ENCODE data around the gene WBP1.
"Not testable (repeated sequence)": the region's sequence is repeated elsewhere in the genome, so short reads cannot be mapped to it uniquely, and the experiment has no call there.

Gene WBP1

DNA sequence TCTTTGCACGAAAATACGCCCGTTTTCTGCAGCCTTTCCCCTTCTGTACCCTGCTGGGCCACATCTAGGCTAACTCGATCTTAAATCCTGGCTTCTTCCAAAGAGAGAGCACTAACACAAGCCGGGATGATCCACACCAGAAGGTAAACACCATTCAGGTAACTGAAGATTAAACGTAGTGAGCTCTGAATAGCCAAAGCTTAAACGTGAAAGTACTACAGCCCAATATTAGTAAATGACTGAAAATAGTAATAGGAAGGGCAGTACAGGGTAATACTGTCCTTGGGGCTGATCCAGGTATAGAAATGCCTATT, 14.7 kb downstream of the WBP1 start:
- H3K4me3 ChIP-seq (ENCODE audit: low read depth, low read length), result peak overlapping the region; percentile 83
- DNase-seq (ENCODE audit: low read depth), result no peak

DNA sequence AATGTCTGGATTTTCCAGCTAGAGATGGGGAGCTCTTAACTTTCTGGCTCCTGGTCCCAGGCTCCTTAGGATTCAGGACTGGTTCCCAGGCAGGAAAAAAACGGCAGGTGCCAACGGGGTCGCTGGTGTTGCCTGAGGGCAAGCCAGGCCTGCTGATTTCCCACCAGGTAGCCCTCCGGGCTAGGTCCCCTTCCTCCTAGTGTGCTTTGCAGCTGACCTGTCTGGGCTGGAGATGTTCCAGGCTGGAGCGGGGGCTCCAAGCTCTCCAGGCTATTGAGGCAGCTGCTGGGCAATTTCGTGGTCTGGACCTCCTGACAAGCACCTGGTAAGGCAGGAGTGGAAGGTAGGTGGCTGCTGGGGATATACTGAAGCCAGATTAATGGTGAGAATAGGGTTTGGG, 16.2 kb downstream of the WBP1 start:
- DNase-seq (ENCODE audit: low read depth), result no peak
- H3K4me3 ChIP-seq (ENCODE audit: low read depth, low read length), result no peak overlapping the region

DNA sequence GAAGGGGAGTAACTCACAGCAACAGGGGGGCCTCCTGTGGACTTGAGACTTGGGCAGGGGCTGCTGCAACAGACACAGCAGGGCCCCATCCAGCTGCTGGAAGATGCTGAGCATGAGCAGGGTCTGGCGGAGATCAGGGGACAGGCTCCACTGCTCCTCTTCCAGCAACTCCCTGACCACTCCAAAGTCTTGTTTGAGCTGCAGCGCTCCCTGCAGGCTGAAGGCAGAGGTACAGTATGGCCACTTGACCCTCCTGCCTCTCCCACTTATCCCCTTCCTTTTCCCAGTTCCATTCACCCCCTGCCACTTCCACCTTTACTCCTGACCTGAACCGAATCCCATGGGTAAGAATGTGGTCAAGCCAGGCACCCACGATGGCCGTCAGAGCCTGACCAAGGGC, 16.7 kb downstream of the WBP1 start:
- H3K4me3 ChIP-seq (ENCODE audit: low read depth, low read length), result no peak overlapping the region
- no peak for DNase-seq (ENCODE audit: low read depth)

DNA sequence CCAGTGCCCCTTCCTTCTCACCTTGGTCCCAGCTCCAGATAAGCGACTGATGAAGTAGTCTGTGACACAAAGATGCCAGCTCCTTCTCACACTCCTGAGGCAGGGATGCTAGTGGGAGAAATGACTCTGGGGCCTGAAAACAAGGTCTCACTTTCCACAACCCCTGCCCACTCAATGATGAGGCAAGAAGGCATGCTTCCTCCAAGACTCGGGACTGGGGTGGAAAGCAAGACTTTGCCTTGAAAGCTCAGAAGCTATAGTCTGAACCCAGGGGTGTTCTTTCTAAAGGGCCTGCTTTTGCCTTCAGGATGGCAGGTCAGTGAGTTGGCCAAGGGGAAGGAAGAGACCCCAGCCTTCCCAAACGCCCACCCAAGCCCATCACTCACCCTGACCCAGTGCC, 23.2 kb downstream of the WBP1 start:
- peak overlapping the region; percentile 90 for H3K4me3 ChIP-seq (ENCODE audit: low read depth, low read length)
- DNase-seq (ENCODE audit: low read depth), result no peak

DNA sequence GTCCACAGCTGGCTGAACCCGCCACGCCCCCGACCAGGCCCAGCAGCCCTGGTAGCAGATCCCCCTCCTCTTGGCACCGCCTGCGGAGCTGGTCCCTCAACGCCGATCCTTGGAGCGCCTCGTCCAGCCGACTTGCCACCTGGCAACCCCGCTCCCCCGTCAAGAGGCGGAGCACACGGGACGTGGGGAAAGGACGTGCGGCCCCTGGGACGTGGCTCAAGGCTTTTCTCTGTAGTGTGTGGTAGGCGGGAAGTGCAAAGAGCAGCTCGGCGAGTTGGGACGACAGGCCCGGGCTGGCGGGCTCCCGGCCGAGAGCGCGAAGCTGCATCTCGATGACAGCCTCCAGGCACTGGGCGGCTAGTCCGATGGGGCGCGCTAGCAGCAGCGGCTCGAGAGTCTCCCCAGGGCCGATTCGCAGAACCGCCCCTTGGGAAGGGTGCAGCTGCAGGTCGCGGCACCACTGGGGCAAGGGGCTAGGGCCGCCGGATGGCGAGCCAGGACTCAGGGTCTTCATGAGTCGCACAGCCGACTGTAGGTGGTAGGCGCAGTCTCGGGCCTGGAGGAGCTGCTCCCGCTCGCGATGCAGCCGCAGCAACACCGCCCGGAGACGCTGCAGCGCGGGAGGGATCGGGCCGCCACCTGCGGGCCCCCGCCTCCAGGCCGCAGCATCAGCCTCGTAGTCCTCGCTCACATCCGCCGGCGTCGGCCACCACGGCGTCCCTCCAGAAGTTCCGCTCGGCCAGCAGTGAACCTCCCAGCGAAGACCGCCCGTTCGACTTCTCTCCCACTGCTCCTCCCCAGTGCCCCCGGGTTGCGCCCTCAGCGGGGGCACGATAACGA, 23.9 kb downstream of the WBP1 start:
- no peak for DNase-seq (ENCODE audit: low read depth)
- H3K4me3 ChIP-seq (ENCODE audit: low read depth, low read length), result peak overlapping the region; percentile 90

DNA sequence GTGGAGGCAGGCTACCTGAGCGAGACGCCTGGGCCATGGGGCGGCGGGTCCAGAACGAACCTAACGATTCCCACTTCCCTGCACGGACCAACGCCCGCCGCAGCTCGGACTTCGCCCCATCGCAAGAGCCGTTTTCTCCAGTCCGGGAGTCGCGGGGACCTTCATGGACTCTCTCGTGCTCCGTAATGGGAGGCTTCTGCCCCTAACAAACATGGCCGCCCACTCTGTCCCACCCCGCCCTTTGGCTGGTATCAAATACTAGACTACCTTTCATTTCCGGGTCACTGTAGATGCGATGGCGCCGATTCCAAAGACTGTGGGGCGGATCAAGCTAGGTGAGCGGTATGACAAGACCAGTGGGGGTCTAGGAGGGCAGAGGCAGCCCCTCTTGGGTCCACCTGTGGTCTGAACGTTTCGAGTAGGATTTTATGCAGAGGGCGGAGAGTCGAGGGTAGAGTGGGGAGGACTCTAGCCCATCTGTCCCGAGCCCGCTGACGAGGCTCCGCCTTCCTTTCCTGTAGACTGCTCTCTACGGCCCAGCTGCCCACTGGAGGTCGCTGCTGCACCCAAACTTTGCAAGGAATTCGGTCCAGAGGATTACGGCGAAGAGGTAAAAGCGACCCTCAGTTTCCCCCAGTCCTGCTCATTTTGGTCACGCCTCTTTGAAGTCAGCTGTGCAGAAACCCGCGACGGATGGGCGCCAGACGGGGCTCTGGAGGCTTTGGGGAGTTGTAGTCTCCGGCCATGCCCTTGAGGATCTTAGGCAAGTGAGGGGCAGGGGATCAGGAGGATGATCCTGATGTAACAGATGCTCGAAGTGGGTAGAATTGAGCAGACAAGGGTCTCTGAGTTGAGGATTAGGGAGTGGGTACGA, 24.8 kb downstream of the WBP1 start, which contains the start of the genes CCDC142 and TTC31:
Gene CCDC142 (minus strand): TSS at position 198 of the 874 bp plus-strand sequence. CDS start 161 bp downstream, at position 37.
Gene TTC31 (plus strand): TSS at position 281 of the 874 bp plus-strand sequence. CDS start 15 bp downstream, at position 296.
- peak; percentile 75 for DNase-seq (ENCODE audit: low read depth)
- H3K4me3 ChIP-seq (ENCODE audit: low read depth, low read length), result peak within 1 kb of the TSS; percentile 90

DNA sequence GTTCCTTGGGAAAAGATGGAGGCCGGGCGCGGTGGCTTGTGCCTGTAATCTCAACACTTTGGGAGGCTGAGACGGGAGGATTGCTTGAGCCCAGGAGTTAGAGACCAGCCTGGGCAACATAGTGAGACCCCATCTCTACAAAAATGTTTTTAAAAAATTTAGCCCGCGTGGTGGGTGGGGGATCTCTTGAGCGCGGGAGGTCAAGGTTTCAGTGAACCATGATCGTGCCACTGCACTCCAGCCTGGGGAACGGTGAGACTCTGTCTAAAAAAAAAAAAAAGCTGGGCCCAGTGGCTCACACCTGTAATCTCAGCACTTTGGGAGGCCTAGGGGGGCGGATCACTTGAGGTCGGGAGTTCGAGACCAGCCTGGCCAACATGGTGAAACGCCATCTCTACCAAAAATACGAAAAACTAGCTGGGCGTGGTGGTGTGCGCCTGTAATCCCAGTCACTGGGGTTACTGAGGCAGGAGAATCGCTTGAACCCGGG, 25.5 kb downstream of the WBP1 start:
- DNase-seq (ENCODE audit: low read depth), result not testable (repeated sequence)
- peak overlapping the region; percentile 90 for H3K4me3 ChIP-seq (ENCODE audit: low read depth, low read length)

DNA sequence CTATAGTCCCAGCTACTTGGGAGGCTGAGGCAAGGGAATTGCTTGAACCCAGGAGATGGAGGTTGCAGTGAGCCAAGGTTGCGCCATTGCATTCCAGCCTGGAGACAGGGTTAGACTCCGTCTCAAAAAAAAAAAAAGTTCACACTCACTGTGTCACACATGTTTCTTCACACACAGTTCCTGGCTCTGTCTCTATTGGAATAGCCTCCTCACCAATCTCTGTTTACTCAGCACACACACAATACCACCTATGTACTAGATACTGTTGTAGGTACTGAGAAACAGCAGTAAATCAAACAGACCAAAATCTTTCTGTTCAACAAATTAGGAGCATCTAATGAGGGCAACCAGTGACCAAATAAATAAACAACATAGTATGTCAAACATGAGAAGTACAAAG, 27.9 kb downstream of the WBP1 start:
- no peak overlapping the region for H3K4me3 ChIP-seq (ENCODE audit: low read depth, low read length)
- no peak for DNase-seq (ENCODE audit: low read depth)

DNA sequence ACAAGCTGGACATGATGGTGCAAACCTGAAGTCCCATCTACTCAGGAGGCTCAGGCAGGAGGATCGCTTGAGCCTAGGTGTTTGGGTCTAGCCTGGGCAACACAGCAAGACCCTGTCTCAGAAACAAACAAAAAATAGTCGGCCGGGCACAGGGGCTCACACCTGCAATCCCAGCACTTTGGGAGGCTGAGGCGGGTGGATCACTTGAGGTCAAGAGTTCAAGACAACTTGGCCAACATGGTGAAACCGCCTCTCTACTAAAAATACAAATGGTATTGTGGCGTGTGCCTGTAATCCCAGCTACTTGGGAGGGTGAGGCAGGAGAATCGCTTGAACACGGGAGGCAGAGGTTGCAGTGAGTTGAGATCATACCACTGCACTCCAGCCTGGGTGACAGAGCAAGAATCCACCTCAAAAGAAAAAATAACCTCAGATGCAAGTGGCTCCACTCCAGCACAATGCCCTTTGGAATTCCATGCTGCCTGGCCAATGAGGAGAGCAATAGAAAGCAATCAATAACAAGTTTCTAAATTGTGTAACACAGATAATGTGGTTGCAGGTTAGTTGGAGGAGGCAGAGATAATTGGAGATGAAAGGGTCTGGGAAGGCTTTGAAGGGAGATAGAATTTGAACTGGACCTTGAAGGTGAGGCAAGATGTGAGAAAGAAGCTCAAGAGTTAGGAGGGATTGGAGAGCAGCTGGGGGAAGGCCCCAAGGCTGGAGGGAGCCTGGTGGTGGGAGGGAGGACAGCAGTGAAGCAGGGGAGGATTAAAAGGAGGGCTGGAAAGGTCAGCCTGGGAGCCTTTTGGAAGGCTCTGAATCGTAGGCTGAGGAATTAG, 30.6 kb downstream of the WBP1 start:
- no peak for DNase-seq (ENCODE audit: low read depth)

DNA sequence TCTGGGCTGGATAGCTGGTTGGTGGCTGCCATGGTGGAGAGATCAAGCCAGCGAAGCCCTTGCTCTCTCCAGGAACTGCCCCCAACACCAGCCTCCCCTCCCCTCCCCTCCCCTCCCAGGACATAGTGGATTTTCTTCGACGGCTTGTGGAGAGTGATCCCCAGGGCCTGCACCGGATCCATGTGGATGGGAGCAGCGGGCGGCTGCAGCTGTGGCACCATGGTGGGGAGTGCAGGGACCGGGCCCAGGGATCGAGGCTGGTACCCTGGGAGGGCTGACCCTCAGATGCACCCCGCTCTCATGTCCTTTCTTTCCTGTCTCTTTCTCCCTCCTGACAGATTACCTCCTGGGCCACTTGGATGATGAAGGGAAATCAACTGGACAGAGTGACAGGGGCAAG, 31.7 kb downstream of the WBP1 start:
- DNase-seq (ENCODE audit: low read depth), result no peak
- no peak overlapping the region for H3K4me3 ChIP-seq (ENCODE audit: low read depth, low read length)

More for the DNA sequence above, 30.6 kb downstream of the WBP1 start:
- H3K4me3 ChIP-seq (ENCODE audit: low read depth, low read length), result no peak overlapping the region

DNA sequence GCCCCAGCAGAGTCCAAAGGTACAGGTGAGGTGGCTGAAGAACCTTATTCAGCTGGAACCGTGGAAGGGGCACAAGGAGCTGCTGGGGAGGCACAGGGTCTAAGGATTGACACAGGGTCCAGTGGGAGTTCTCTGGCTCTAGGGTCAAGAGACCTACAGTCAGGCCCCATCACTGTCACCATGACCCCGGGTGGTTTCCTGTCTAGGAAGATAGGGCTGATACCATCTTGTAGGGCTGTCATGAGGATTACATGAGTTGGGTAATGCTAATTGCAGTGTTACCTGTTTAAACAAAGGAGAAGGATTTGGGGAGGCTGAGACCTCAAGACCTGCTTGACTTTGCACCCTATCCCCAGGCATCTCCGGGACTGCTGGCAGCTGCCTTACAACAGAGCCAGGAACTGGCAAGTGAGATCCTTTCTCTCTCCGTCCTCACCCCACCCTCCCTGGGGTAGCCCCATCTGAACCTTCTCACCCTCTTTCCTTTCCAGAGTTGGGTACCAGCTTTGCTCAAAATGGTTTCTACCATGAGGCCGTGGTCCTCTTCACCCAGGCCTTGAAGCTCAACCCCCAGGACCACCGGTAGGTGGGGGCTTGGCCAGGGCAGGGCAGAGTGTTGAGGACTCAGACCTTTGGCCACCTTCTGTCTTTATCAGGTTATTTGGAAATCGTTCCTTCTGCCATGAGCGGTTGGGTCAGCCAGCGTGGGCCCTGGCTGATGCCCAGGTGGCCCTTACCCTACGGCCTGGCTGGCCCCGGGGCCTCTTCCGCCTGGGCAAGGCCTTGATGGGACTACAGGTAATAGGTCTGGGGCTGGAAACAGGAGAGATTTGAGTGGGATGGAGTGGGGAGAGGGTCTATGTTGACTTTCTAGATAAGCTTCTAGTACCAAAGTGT, 33.7 kb downstream of the WBP1 start:
- DNase-seq (ENCODE audit: low read depth), result no peak
- H3K4me3 ChIP-seq (ENCODE audit: low read depth, low read length), result no peak overlapping the region

DNA sequence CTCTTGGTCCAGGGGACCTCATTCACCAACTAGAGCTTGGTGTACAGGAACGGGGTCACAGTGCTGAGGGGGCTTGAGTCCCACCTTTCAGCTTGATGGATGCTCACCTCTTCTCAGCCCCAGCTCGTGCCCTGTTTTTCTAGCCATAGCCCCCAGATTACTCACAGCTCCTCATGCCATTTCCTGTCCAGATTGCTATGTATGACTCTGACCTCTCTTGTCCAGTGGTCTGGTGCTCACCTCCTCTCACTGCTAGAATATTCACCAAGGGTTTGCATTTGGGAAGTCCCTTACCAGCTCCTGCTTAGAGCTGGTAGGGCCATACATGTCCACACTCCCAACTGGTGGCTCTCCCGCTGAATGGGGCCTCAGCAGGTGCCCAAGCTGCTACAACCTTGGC, 35.3 kb downstream of the WBP1 start:
- DNase-seq (ENCODE audit: low read depth), result no peak
- no peak overlapping the region for H3K4me3 ChIP-seq (ENCODE audit: low read depth, low read length)

DNA sequence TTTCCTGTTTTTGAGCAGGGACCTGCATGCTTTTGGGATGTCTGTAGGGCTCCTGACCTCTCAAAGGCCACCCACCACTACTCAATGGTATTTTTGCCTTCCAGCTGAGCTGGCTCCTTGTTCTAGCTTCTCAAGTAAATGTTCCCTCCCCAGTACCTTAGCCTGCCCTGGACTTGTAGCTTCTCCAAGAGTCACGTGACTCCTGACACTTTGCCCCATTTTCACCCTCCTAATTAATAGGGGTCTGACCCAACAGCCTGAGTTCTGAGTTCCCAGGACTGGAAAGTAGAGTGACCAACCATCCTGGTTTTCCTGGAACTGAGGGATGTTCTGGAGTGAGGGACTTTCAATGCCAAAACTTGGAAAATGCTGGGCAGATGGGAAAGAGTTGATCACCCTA, 37.2 kb downstream of the WBP1 start:
- no peak for DNase-seq (ENCODE audit: low read depth)

DNA sequence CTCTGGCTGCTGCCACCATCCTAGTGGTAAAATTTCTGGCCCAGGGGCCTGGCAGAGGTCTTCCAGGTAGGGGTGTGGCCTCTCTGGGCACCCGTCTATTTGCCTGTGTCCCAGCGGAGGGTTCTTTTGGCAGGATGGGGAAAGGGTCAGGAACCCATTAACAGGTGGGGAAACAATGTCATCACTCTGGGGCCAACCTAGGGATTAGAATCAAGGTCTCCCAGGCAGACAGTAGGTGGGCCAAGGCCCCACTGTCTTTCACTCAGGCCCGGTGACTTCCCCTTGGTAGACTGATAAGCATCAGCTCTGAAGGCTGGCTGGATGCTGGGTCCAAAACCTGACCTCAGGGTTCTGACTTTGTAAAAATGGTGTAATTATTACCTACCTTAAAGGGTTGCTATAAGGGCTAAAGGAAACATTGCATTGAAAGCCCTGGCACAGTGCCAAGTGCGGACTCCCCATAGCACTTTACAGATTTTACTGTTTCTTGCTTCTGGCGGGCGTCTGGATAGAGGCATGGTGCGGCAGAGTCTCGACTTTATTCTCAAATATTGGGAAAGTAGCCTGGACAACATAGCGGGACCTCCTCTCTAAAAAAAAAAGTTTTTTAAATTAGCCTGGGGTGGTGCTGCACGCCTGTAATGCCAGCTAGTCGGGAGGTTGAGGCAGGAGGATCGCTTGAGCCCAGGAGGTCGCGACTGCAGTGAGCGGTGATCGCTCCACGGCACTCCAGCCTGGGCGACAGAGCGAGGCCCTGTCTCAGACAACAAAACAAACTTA, 38.9 kb downstream of the WBP1 start:
- DNase-seq (ENCODE audit: low read depth), result no peak
- no peak overlapping the region for H3K4me3 ChIP-seq (ENCODE audit: low read depth, low read length)

More for the DNA sequence above, 37.2 kb downstream of the WBP1 start:
- no peak overlapping the region for H3K4me3 ChIP-seq (ENCODE audit: low read depth, low read length)

DNA sequence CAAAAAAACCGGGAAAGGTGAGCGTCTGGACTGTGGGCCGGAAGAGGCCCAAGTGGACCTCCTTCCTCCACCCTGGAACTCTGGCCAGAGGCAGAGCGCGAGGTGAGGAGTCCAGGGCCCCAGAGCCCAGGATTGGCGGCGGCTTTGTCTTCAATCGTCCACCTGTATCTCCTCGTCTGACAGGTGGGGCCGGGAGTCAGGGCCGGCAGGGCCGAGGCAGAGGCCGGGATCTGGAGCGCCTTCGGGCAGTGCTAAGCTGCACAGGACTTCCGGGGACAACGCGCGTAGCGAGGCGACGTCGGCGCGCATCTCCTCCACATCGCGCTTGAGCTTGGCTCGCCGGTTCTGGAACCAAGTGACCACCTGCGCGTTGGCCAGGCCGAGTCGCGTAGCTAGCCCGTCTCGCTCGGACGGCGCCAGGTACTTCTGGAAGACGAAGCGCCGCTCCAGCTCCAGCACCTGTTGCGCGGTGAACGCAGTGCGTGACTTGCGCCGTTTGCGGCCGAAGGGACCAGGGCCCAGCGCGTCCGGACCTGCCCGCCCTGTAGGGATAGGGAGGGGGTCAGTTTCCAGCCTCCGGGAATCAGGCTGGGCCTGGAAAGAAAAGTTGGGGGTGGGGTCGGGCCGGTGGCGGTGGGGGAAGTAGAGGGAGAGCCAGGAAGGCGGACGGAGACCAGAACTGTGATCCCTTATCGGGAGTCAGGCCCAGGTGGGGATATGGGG, 39.7 kb downstream of the WBP1 start:
- peak overlapping the region; percentile 41 for H3K4me3 ChIP-seq (ENCODE audit: low read depth, low read length)
- DNase-seq (ENCODE audit: low read depth), result no peak

DNA sequence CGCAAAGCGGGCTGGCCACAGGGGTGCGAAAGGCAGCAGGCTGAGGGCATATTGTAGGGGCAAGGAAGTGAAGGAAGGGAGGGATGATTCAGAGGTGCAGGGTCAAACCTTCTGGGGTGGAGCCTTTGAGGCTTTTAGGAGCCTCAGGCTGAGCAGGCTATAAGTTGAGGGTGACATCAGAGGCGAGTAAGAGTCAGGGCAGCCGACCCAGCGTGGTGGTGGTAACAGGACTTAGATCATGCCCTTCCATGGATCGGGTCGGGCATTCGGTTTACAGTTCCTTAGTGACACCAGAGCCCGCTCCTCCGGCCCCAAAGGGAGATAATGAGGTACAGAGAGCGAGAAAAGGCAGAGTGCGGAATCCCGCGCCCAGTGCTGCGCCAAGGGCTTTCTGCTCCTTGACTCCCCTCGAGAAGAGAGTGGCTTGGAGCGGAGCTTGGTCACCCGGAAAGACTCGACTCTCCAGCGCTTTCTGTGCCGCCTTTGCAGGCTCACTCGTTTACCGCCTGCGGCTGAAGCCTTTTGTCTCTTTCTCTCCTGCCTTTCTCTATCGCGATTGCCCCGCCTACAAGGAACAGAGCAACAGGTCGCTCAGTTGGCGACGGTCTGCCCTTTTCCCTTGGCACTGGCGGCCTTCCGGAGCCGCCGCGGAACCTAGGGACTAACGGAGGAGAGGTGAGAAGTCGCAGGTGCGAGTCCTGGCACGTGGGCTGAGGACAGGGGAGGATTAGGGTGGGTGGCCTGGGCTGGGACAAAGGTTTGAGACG, 40.4 kb downstream of the WBP1 start:
- H3K4me3 ChIP-seq (ENCODE audit: low read depth, low read length), result peak overlapping the region; percentile 41
- no peak for DNase-seq (ENCODE audit: low read depth)
